Measurements from ENCODE around the gene TEX14. TPM values are rescaled to one million over a fixed set of nuclear protein-coding genes. Genes with fewer than 3 reads are reported as not detected.
"Not testable (repeated sequence)": the region's sequence is repeated elsewhere in the genome, so short reads cannot be mapped to it uniquely, and the experiment has no call there.

Gene TEX14
- total RNA-seq, 1 experiment from 2014 or later, result not detected

DNA sequence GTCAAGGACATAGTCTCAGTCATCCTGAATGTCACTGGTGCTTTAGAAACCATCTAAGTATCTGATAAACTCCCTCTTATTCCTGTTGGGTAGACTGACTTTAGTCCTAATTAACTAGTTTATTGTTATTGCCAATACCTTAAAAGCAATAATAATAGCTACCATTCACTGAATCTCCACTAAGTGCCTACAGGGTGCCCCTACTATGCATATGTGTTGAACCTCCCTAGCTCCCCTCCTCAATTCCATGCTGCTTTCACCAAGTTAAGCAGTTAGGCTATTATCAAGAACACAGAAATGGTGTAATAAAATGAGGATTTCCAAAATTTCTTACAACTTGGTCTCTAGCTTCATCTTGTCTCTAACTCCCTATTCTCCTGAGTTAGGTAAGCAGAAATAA is 89.9 kb downstream of the TEX14 start:
- DNase-seq (ENCODE audit: low read depth), result no peak

DNA sequence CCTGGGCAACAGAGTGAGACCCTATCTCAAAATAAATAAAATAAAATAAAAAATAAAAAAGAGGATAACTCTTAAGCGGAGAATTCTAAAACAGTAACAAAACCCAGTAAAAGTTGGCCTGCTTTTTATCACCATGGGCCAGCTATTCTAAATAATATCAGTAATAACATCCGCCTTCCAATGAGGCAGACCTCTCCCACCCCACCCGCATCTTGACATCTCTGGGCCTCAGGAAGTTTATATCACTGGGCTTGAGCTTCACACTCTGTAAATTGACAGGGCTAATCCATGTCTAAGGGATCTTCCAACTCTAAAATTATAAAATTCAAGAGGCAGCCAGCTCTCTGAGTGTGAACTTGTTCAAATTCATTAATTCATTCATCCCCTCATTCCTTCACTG is 94.5 kb downstream of the TEX14 start:
- no peak for DNase-seq (ENCODE audit: low read depth)

- DNase-seq (ENCODE audit: low read depth), result no peak
Observed at GRCh38 chr17:58595194-58595792, 96.6 kb downstream of the TEX14 start.

DNA sequence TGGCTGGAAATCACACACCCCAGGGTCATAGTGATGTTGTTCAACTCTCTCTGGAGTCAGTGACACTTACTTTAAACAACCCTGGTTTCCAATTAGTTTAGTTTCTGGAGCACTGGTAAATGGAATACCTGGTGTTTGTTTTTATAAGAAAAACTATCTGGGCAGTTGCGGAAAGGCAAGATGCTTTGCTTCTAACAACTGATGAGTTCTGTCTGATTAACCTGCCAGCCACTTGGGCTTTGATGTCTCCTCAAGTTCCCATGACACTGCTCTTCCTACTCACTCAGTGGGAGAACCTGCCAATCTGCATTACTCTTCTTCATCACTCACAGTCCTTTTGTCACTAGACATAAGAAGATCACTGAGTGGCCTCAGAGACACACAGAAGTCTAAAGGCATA is 98.7 kb downstream of the TEX14 start:
- no peak for DNase-seq (ENCODE audit: low read depth)

DNA sequence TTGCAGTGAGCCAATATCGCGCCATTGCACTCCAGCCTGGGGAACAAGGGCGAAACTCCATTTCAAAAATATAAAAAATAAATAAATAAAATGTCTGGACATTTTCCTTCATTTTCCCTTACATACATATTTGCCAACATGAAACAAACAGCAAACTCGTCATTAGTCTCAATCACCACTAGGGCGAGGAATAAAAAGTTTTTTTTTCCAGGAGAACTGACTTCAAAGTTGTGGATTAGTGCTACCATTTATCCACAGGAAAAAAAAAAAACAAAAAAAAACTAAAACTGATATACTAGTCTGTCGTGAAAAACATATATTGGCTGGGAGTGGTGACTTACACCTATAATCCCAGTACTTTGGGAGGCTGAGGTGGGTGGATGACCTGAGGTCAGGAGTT is 100.4 kb downstream of the TEX14 start:
- DNase-seq (ENCODE audit: low read depth), result no peak

DNA sequence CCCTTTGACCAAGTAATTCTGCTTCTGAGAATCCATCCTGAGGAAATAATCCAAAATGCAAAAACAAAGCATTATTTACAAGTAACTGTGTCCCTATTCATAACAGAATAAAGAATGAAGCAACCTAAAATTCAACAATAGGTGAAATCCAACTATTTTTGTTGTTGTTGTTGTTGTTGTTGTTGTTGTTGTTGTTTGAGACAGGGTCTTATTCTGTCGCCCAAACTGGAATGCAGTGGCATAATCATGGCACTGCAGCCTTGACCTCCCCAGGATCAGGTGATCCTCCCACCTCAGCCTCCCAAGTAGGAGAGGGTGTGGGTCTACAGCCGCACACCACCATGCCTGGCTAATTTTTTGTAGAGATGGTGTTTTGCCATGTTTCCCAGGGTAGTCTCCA is 101.5 kb downstream of the TEX14 start:
- DNase-seq (ENCODE audit: low read depth), result no peak

DNA sequence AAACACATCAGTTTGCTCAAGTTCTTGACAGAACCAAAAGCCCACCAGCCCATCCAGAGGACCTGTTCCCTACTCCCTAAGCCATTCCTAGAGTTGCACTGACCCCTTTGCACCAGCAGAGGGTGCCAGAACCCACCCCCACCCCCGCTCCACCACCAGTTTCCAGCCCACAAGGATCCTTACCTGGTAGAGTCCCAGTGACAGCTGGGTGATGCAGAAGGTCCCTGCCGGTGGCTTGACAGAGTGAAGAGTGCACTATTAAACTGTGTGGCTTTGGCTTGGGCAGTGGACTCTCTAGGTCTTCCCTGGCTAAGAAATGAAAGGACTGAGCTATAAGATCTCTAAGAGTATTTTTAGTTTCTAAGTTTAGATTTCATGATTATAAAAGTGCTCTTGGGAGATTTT is 104.1 kb downstream of the TEX14 start:
- peak; percentile 29 for DNase-seq (ENCODE audit: low read depth)

- no peak for DNase-seq (ENCODE audit: low read depth)
Observed at GRCh38 chr17:58586009-58586644, 105.7 kb downstream of the TEX14 start.

DNA sequence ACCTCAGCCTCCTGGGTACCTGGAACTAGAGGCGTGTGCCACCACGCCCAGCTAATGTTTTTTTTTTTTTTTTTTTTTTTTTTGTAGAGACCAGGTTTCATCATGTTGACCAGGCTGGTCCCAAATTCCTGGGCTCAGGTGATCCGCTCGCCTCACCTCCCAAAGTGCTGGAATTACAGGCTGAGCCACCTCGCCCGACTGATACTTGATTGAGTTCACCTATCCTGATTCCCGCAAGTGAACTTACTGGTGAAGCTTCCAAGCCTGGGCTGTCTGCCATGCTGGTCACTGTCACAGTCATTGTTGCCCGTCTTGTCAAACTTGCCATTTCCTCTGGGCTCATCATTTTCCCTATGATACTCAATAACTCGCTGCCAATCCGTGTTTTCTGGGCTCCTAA is 106.3 kb downstream of the TEX14 start:
- no peak for DNase-seq (ENCODE audit: low read depth)

GRCh38 chr17:58583486-58583885 is 108.4 kb downstream of the TEX14 start:
- no peak for DNase-seq (ENCODE audit: low read depth)

DNA sequence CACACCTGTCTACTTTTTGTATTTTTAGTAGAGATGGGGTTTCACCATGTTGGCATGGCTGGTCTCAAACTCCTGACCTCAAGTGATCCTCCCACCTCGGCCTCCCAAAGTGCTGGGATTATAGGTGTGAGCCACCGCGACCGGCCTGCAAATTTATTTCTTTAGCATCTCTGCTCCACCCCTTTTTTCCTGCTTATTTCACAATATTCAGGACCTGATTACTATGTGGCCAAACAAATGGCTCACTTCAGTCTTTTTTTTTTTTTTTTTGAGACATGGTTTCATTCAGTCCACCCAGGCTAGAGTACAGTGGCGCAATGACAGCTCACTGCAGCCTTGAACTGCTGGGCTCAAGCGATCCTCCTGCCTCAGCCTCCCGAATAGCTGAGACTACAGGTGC is 109.1 kb downstream of the TEX14 start:
- not testable (repeated sequence) for DNase-seq (ENCODE audit: low read depth)

DNA sequence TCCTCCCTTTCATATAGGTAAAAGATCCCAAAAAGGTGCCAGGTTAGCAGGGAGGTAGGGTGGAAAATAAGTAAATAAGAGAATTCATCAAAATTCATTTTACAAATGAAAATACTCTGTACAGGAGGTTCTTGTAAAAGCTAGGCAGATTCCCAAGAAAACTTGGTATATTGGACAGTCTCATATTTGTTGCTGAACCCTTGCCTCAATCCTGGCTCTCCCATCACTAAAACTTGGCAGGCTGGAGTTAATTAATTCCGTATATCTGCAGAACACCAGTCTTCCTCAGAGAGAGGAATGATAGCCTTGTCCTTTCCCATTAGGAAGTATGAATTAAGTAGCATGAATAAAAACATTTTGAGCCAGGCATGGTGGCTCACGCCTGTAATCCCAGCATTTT is 111.2 kb downstream of the TEX14 start:
- no peak for DNase-seq (ENCODE audit: low read depth)

- peak; percentile 58 for DNase-seq (ENCODE audit: low read depth)
Observed at GRCh38 chr17:58577696-58578095, 114.1 kb downstream of the TEX14 start.

DNA sequence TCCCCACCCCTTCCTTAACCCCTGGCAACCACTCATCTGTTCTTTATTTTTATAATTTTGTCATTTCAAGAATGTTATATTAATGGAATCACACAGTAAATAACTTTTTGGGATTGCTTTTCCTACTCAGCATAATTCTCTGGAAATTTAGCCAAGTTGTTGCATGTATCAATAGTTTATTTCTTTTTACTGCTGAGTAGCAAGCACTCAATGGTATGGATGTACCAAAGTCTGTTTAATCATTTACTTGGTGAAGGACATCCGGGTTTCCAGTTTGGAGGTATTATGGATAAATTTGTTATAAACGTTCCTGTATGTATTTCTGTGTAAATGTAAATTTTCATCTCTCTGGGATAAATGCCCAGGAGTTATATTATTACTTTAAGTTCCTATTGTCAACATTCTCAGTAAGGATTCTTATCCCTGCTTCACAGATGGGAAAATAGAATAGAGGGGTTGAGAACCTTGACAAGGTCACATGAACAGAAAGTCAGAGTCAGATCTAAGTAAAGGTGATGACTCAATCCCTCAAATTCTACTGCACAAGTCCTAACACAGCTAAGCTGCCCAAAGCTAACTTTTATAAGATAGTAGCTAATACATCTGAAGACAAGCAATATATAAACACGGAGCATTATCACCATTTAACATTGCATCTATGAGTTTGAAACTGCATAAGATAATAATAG is 115.0 kb downstream of the TEX14 start:
- DNase-seq (ENCODE audit: low read depth), result peak; percentile 29

- peak; percentile 58 for DNase-seq (ENCODE audit: low read depth)
Observed at GRCh38 chr17:58575511-58575910, 116.3 kb downstream of the TEX14 start.

- no peak for DNase-seq (ENCODE audit: low read depth)
Observed at GRCh38 chr17:58574025-58574424, 117.8 kb downstream of the TEX14 start.

DNA sequence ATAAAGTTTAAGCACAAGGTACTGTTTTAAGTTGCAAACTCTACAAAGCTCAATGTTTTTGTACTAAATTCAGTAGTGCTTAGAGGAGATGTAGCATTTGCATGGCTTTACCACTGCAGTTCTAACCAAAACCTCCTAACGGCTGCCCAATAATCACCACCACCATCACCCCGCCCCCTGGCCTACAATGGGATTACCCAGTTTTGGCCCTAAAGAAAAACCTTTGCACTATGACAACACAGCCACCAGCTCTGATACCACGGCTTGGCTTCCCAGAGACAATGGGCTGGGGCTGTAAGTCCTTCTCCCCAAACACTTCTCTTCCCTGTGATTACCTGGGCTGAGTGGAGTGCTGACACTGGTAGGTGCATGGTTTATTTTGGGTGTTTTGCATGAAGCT is 119.0 kb downstream of the TEX14 start:
- DNase-seq (ENCODE audit: low read depth), result no peak

DNA sequence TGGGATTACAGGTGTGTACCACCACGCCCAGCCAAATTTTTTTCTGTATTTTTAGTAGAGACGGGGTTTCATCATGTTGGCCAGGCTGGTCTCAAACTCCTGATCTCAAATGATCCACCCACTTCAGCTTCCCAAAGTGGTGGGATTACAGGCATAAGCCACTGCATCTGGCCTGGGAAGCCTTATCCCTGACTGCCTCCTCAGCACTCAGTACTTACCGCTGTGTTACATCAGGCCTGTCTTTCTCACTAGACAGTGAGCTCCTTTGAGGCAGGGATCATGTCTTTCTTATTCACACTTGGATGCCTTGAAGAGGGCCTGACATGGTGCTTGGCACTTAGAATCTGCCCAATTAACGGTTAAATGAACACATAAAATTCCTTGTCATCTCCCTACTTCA is 121.1 kb downstream of the TEX14 start:
- no peak for DNase-seq (ENCODE audit: low read depth)

- no peak for DNase-seq (ENCODE audit: low read depth)
Observed at GRCh38 chr17:58569196-58569595, 122.6 kb downstream of the TEX14 start.

GRCh38 chr17:58568044-58568799 is 123.6 kb downstream of the TEX14 start:
- DNase-seq (ENCODE audit: low read depth), result no peak

DNA sequence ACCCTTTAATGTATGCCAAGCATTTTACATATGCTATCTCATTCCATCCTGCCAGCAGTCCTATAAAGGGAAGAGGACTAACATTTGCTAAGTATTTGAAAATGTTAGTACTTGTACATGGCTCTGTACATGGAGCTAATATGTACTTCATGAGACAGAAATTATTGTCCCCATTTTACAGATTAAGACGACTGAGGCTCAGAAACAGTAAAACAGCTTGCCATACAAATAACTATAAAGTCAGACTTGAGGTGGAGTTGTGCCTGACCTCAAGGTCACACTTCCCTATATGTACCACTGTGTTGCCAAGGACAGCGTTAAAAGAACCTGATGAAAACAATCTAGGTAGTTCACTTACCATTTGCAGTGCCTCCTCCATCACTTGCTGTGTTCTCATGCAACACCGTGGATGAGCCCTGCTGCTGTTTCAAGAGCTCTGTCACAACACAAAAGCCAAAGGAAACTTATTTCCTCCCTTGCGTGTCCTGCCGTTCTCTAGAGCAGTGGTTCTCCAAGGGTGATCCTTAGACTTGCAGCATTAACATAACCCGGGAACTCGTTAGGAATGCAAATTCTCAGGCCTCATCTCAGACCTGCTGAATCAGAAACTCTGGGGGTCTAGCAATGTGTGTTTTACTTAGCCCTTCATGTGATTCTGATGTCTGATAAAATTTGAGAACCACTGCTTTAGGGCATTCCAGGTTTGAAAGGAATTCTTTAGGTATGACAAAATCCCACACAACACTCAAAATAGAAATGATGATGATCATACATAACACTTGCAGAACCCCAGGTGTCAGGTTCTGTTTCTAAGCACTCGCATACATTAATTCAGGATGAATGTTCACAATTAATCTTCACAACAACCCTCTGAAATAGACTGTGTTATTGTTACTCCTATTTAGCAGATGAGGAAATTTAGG is 126.2 kb downstream of the TEX14 start:
- DNase-seq (ENCODE audit: low read depth), result no peak
